ENCODE results near the gene CNNM4.

The CNNM4 gene

GRCh38 chr2:96733931-96734330, 26.8 kb upstream of the CNNM4 start:
- H3K36me3 ChIP-seq (ENCODE audit: insufficient read depth, low read length): peaks cover 58% of the 10 kb centered on the region
- no peak overlapping the region for H3K4me3 ChIP-seq
- TF ChIP-seq EZH2 (IDR thresholded peaks at IDR 0.05): no peak
- TF ChIP-seq FOXP2 (optimal IDR thresholded peaks at IDR 0.05; ENCODE audit: control extremely low read depth, extremely low read length, insufficient read depth): no peak
- no peak for TF ChIP-seq POLR2AphosphoS5 (IDR thresholded peaks at IDR 0.05; ENCODE audit: borderline replicate concordance, low read depth, low read length)
- H3K9ac ChIP-seq (ENCODE audit: insufficient read length): no peak overlapping the region
- no peak overlapping the region for H3K27ac ChIP-seq
- H3K9me3 ChIP-seq (ENCODE audit: low read depth, low read length): no peaks in the 10 kb centered on the region
- no peak for DNase-seq (ENCODE audit: low read depth, low spot score)

DNA sequence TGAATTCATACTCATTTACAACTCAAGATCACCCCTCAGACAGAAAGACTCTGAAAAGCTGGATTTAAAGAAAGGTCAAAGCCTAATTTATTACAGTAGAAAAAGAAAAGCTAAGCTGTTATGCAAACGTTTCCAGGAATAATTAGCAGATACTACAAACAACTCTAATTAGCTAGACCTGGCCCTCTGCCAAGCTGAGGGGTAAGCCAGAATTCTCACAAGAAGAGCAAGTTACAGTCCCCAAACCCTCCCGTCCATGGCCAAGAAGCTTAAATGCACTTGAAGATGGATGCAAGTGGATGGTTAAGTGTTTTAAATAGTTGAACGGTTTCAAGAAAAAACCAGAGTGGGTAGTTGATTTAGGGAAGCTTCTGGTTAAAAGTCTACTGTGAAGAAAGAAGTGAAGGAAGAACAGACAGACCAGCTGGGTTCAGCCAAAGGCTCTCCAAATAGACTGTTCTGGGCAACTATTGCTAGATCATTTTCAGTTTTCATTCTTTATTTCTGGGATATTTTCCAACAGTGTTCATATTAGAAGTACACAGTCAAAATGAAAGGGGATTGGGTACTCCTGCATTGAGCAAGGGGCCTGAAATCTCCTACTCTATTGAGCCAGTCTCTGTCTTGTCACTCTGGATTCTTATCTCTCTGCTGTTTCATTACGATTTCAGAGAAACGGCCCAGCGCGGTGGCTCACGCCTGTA, 25.7 kb upstream of the CNNM4 start:
- Histone ChIP-seq H3K36me3 (ENCODE audit: insufficient read depth, low read length) (peaks cover 57% of the 10 kb centered on the region), H3K27ac (no peak overlapping the region), H3K9me3 (ENCODE audit: low read depth, low read length) (no peaks in the 10 kb centered on the region), H3K9ac (ENCODE audit: insufficient read length) (peak overlapping the region; percentile 13), H3K4me3 (no peak overlapping the region)
- DNase-seq (ENCODE audit: low read depth, low spot score): no peak
- TF ChIP-seq FOXP2 (optimal IDR thresholded peaks at IDR 0.05; ENCODE audit: control extremely low read depth, extremely low read length, insufficient read depth): no peak
- TF ChIP-seq EZH2 (IDR thresholded peaks at IDR 0.05): no peak
- TF ChIP-seq POLR2AphosphoS5 (IDR thresholded peaks at IDR 0.05; ENCODE audit: borderline replicate concordance, low read depth, low read length): no peak

GRCh38 chr2:96737251-96737650, 23.5 kb upstream of the CNNM4 start:
- peaks cover 40% of the 10 kb centered on the region for H3K36me3 ChIP-seq (ENCODE audit: insufficient read depth, low read length)
- H3K9ac ChIP-seq (ENCODE audit: insufficient read length): no peak overlapping the region
- no peak overlapping the region for H3K27ac ChIP-seq
- no peak overlapping the region for H3K4me3 ChIP-seq
- no peak for DNase-seq (ENCODE audit: low read depth, low spot score)
- TF ChIP-seq EZH2 (IDR thresholded peaks at IDR 0.05) (no peak), FOXP2 (optimal IDR thresholded peaks at IDR 0.05; ENCODE audit: control extremely low read depth, extremely low read length, insufficient read depth) (no peak), POLR2AphosphoS5 (IDR thresholded peaks at IDR 0.05; ENCODE audit: borderline replicate concordance, low read depth, low read length) (no peak)
- H3K9me3 ChIP-seq (ENCODE audit: low read depth, low read length): no peaks in the 10 kb centered on the region

DNA sequence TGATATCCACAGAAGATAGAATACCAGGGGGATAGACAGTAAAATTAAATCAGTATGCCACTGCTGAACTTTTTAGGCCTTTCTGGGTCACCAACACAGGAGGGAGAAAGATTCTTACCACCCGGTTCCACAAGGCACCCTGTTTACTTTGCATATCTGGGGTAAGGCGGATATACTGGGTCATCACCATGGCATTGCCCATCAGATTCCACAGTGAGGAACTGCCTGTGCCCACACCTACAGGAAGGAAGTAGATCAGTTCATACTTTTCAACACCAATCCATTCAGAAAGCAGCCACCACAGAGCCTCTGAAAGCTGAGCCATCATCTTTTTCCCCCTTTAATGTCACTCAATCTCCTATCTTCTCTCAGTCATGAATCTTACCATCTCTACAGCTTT, 22.9 kb upstream of the CNNM4 start:
- DNase-seq (ENCODE audit: low read depth, low spot score): no peak
- Histone ChIP-seq H3K36me3 (ENCODE audit: insufficient read depth, low read length) (peaks cover 38% of the 10 kb centered on the region), H3K27ac (no peak overlapping the region), H3K9ac (ENCODE audit: insufficient read length) (no peak overlapping the region), H3K9me3 (ENCODE audit: low read depth, low read length) (no peaks in the 10 kb centered on the region), H3K4me3 (no peak overlapping the region)
- TF ChIP-seq POLR2AphosphoS5 (IDR thresholded peaks at IDR 0.05; ENCODE audit: borderline replicate concordance, low read depth, low read length): no peak
- TF ChIP-seq EZH2 (IDR thresholded peaks at IDR 0.05): no peak
- TF ChIP-seq FOXP2 (optimal IDR thresholded peaks at IDR 0.05; ENCODE audit: control extremely low read depth, extremely low read length, insufficient read depth): no peak

GRCh38 chr2:96739076-96739632, 21.5 kb upstream of the CNNM4 start:
- Histone ChIP-seq H3K9me3 (ENCODE audit: low read depth, low read length) (no peaks in the 10 kb centered on the region), H3K27ac (no peak overlapping the region), H3K9ac (ENCODE audit: insufficient read length) (peak overlapping the region; percentile 83), H3K36me3 (ENCODE audit: insufficient read depth, low read length) (peaks cover 25% of the 10 kb centered on the region), H3K4me3 (peak overlapping the region; percentile 98)
- no peak for DNase-seq (ENCODE audit: low read depth, low spot score)
- TF ChIP-seq FOXP2 (optimal IDR thresholded peaks at IDR 0.05; ENCODE audit: control extremely low read depth, extremely low read length, insufficient read depth): no peak
- no peak for TF ChIP-seq POLR2AphosphoS5 (IDR thresholded peaks at IDR 0.05; ENCODE audit: borderline replicate concordance, low read depth, low read length)
- no peak for TF ChIP-seq EZH2 (IDR thresholded peaks at IDR 0.05)

DNA sequence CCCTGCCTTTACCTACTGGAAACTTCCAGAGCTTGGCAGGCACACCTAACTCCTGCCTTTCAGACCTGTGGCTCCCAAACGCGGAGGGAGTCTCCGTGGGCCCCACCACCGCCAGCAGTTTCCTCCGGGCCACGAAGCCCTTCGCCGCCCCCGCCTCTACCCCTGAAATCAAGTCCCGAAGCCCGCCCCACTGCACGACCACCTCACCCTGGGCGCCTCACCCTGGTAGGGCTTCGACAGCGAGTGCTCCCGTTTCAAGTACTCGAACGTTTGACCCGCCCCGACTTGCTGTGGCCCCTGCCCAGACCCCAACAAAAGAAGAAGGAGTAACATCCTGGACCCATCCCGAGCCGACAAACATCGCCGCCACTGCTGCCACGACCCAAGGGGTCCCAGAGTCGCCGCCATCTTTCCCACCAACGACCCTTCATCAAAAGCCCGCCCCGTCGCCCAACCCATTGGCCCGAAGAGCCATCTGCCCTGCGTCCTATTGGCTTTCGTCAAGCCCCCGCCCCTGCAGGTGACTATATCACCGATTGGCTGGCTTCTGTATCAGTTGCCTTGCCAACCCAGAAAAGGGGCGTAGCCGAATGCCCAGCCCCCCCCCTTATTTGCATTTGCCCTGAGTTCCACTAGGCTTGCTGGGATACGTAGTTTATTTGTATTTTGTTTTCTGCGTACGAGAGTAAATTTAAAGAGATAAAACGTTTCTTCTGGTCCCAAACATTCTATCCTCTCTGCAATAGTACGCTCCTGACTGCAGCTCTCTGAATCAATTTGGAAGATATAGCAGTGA, 20.9 kb upstream of the CNNM4 start, which contains the start of gene LMAN2L:
Gene LMAN2L, minus strand, starts transcription at position 432 of the 796 bp plus-strand sequence. Its CDS starts 24 bp downstream, at position 408.
- H3K27ac ChIP-seq: no peak within 1 kb of the TSS
- peak; percentile 84 for DNase-seq (ENCODE audit: low read depth, low spot score)
- TF ChIP-seq FOXP2 (optimal IDR thresholded peaks at IDR 0.05; ENCODE audit: control extremely low read depth, extremely low read length, insufficient read depth) (no peak), POLR2AphosphoS5 (IDR thresholded peaks at IDR 0.05; ENCODE audit: borderline replicate concordance, low read depth, low read length) (peak; percentile 94)
- H3K9me3 ChIP-seq (ENCODE audit: low read depth, low read length): no peaks in the 10 kb centered on the region
- peaks cover 18% of the 10 kb centered on the region for H3K36me3 ChIP-seq (ENCODE audit: insufficient read depth, low read length)
- H3K9ac ChIP-seq (ENCODE audit: insufficient read length): peak within 1 kb of the TSS; percentile 83
- H3K4me3 ChIP-seq: peak within 1 kb of the TSS; percentile 98

DNA sequence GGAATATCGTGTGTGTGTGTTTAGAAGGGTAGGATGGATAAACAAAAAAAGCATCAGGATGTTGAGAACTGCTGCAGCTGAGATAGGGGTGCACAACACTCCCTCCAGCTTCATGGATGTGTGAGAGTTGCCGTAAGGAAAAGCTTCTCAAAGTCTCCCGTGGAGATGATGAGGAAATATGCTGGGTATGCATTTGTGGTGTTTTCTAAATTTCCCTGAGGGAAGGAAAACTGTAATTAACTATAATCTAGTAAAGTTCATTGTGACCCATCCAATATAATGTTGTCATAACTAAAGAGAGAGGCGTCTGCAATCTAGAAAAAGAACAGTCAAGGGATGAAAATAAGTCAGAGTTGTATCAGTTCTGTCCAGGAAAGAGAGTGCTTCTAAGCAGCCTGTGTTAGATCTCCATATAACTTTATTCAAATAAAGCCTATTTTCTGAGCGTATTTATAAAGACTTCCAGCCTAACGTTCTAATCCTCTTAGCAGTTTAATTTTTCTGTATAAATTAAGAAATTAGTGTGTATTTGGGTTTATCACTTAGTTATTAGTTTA, 13.6 kb upstream of the CNNM4 start:
- peak overlapping the region; percentile 42; the same call in 1 of the 2 replicates for H3K27ac ChIP-seq
- TF ChIP-seq FOXP2 (optimal IDR thresholded peaks at IDR 0.05; ENCODE audit: control extremely low read depth, extremely low read length, insufficient read depth) (no peak), POLR2AphosphoS5 (IDR thresholded peaks at IDR 0.05; ENCODE audit: borderline replicate concordance, low read depth, low read length) (peak; percentile 29; the same call in 1 of the 2 replicates)
- H3K9ac ChIP-seq (ENCODE audit: insufficient read length): peak overlapping the region; percentile 16
- peak; percentile 80 for DNase-seq (ENCODE audit: low read depth, low spot score)
- peak overlapping the region; percentile 64 for H3K4me3 ChIP-seq
- no peaks in the 10 kb centered on the region for H3K9me3 ChIP-seq (ENCODE audit: low read depth, low read length)
- no peaks in the 10 kb centered on the region for H3K36me3 ChIP-seq (ENCODE audit: insufficient read depth, low read length)

GRCh38 chr2:96751800-96752199, 8.9 kb upstream of the CNNM4 start:
- no peak overlapping the region for H3K27ac ChIP-seq
- no peak overlapping the region for H3K9ac ChIP-seq (ENCODE audit: insufficient read length)
- no peaks in the 10 kb centered on the region for H3K9me3 ChIP-seq (ENCODE audit: low read depth, low read length)
- TF ChIP-seq EZH2 (IDR thresholded peaks at IDR 0.05) (no peak), POLR2AphosphoS5 (IDR thresholded peaks at IDR 0.05; ENCODE audit: borderline replicate concordance, low read depth, low read length) (no peak), FOXP2 (optimal IDR thresholded peaks at IDR 0.05; ENCODE audit: control extremely low read depth, extremely low read length, insufficient read depth) (no peak)
- DNase-seq (ENCODE audit: low read depth, low spot score): no peak
- no peak overlapping the region for H3K4me3 ChIP-seq
- no peaks in the 10 kb centered on the region for H3K36me3 ChIP-seq (ENCODE audit: insufficient read depth, low read length)

Data from SK-N-MC (cell line).